Upper lobe of right lung (tissue), 1 donor: ENCODE measurements around the gene RGMB. TPM values are rescaled to one million over a fixed set of nuclear protein-coding genes. Genes with fewer than 3 reads are reported as not detected.

ENCODE experiments used
- ATAC-seq: fragments of 200-7000 bp; cut with Tn5 transposase; one replicate; pipeline ENCODE4 v1.9.1; 2020; ENCODE audit warnings: mild to moderate bottlenecking, moderate library complexity
- DNase-seq: peaks from one replicate; pipeline ENCODE4 v3.0.0-alpha.2; 2020
- H3K27ac ChIP-seq: fragments of 200-600 bp; one replicate; pipeline ENCODE4 v1.8.0; 2022
- H3K27me3 ChIP-seq: fragments of 200-600 bp; one replicate; pipeline ENCODE4 v1.8.0; 2022; ENCODE audit warnings: mild to moderate bottlenecking
- H3K36me3 ChIP-seq: fragments of 200-600 bp; one replicate; pipeline ENCODE4 v1.8.0; 2022
- H3K4me1 ChIP-seq: fragments of 200-600 bp; one replicate; pipeline ENCODE4 v1.8.0; 2022
- H3K4me3 ChIP-seq: fragments of 200-600 bp; one replicate; pipeline ENCODE4 v1.8.0; 2022; ENCODE audit warnings: mild to moderate bottlenecking
- H3K9me3 ChIP-seq: fragments of 200-600 bp; one replicate; pipeline ENCODE4 v1.8.0; 2022
- CTCF ChIP-seq: fragments of 200-600 bp; IDR thresholded peaks from one replicate; pipeline ENCODE4 v1.8.0; 2022; ENCODE audit warnings: antibody characterized with exemption
- intact Hi-C: fragments of 100-400 bp; cut with DNase I; formaldehyde crosslinking; loops from one replicate; pipeline ENCODE4 v1.11.0; 2022
- total RNA-seq: library from RNA; stranded (reverse); fragmentation: NEBNext Ultra II Directional; extraction: Animal tissue kit (Norgen Biotek cat#: 25700); gene quantifications from one replicate; pipeline ENCODE4 v1.2.1, GENCODE V29; 2021
- donor health status: DM: no; HTN: yes; CAD: no; lungs with severe emphysema.

RGMB gene
- total RNA-seq, 1 donor from 2014 or later, result 16.8 TPM

- Histone ChIP-seq H3K9me3 (no peaks in the 10 kb centered on the region), H3K4me1 (peaks cover 23% of the 10 kb centered on the region), H3K27me3 (no peaks in the 10 kb centered on the region), H3K27ac (no peak overlapping the region), H3K4me3 (no peak overlapping the region), H3K36me3 (peaks cover 5% of the 10 kb centered on the region)
- no peak for DNase-seq
- no peak for TF ChIP-seq CTCF
- intact Hi-C loops, result no loop called here
- no peak for ATAC-seq
Observed at GRCh38 chr5:98785244-98785643, 11.8 kb downstream of the RGMB start.

GRCh38 chr5:98786191-98786853 is 12.9 kb downstream of the RGMB start:
- Histone ChIP-seq H3K4me3 (no peak overlapping the region), H3K4me1 (peaks cover 23% of the 10 kb centered on the region), H3K27me3 (no peaks in the 10 kb centered on the region), H3K27ac (no peak overlapping the region), H3K36me3 (no peaks in the 10 kb centered on the region), H3K9me3 (no peaks in the 10 kb centered on the region)
- intact Hi-C loops, result no loop called here
- ATAC-seq (no peak), DNase-seq (no peak)
- TF ChIP-seq CTCF, result no peak

GRCh38 chr5:98787131-98787719 is 13.8 kb downstream of the RGMB start:
- no peak overlapping the region for H3K4me3 ChIP-seq
- no peak for DNase-seq
- no peak overlapping the region for H3K27ac ChIP-seq
- no peaks in the 10 kb centered on the region for H3K27me3 ChIP-seq
- H3K4me1 ChIP-seq, result peaks cover 23% of the 10 kb centered on the region
- no peaks in the 10 kb centered on the region for H3K36me3 ChIP-seq
- no peak for TF ChIP-seq CTCF
- peak; percentile 48 for ATAC-seq
- no peaks in the 10 kb centered on the region for H3K9me3 ChIP-seq
- intact Hi-C loops, result no loop called here

- no peak overlapping the region for H3K27ac ChIP-seq
Observed at GRCh38 chr5:98789029-98789428, 15.6 kb downstream of the RGMB start.

GRCh38 chr5:98791001-98791519 is 17.6 kb downstream of the RGMB start:
- ATAC-seq (no peak), DNase-seq (no peak)
- Histone ChIP-seq H3K27ac (no peak overlapping the region), H3K4me3 (no peak overlapping the region), H3K9me3 (no peaks in the 10 kb centered on the region), H3K27me3 (no peaks in the 10 kb centered on the region), H3K36me3 (peaks cover 9% of the 10 kb centered on the region), H3K4me1 (peaks cover 13% of the 10 kb centered on the region)
- intact Hi-C loops, result no loop called here
- no peak for TF ChIP-seq CTCF

More at GRCh38 chr5:98789029-98789428, 15.6 kb downstream of the RGMB start:
- no peak for DNase-seq
- Histone ChIP-seq H3K4me3 (no peak overlapping the region), H3K27me3 (no peaks in the 10 kb centered on the region), H3K36me3 (peaks cover 9% of the 10 kb centered on the region), H3K4me1 (peaks cover 23% of the 10 kb centered on the region), H3K9me3 (no peaks in the 10 kb centered on the region)
- TF ChIP-seq CTCF, result no peak
- intact Hi-C loops, result no loop called here
- ATAC-seq, result no peak
